ENCODE results near the gene NUMA1. TPM values are rescaled to one million over a fixed set of nuclear protein-coding genes. Genes with fewer than 3 reads are reported as not detected.

The NUMA1 gene
- total and polyA plus RNA-seq, 2 experiments from 2014 or later: 33.2 to 104 TPM

GRCh38 chr11:72001285-72001684 lies 79.1 kb downstream of the NUMA1 start (continued):
- no peak for TF ChIP-seq ZNF462 (CRISPR knock-in tag; IDR thresholded peaks at IDR 0.05)

- Histone ChIP-seq H3K36me3 (ENCODE audit: insufficient read depth) (0 out of 2 replicates have a peak, but pooled peaks cover 5% of the 10 kb centered on the region), H4K20me1 (replicated peaks; ENCODE audit: insufficient read depth) (peaks cover 14% of the 10 kb centered on the region; the same call in 1 of the 2 replicates), H3K27ac (ENCODE audit: low read depth) (no peak overlapping the region), H3K27me3 (ENCODE audit: insufficient read depth) (no peaks in the 10 kb centered on the region), H2AFZ (no peak overlapping the region), H3K4me3 (no peak overlapping the region), H3K79me2 (replicated peaks; ENCODE audit: insufficient read depth) (no peaks in the 10 kb centered on the region), H3F3A (replicated peaks; ENCODE audit: low read depth) (no peaks in the 10 kb centered on the region; the same call in 1 of the 2 replicates), H3K9me2 (ENCODE audit: insufficient read depth) (no peaks in the 10 kb centered on the region), H3K4me2 (no peak overlapping the region), H3K4me1 (ENCODE audit: insufficient read depth) (no peaks in the 10 kb centered on the region)
- ATAC-seq (no peak), DNase-seq (ENCODE audit: low spot score) (no peak)
- Mint-ChIP-seq H3K4me3 (no peak overlapping the region), H3K36me3 (ENCODE audit: low read depth) (peaks cover 45% of the 10 kb centered on the region), H3K27me3 (ENCODE audit: insufficient read depth, low read depth, poor library complexity) (peaks cover 18% of the 10 kb centered on the region), H3K4me1 (no peaks in the 10 kb centered on the region; the same call in 2 of the 3 replicates), H3K9me3 (no peaks in the 10 kb centered on the region), H3K27ac (no peak overlapping the region)
- TF ChIP-seq ZNF331 (CRISPR knock-in tag; IDR thresholded peaks at IDR 0.05; ENCODE audit: low read depth) (no peak), CTCF (conservative IDR thresholded peaks at IDR 0.05; ENCODE audit: low read depth in 2 of 2) (no peak), EZH2phosphoT487 (IDR thresholded peaks at IDR 0.05; ENCODE audit: unreplicated experiment) (no peak), JUNB (IDR thresholded peaks at IDR 0.05; ENCODE audit: unreplicated experiment) (no peak), ETS1 (IDR thresholded peaks at IDR 0.05) (no peak), NANOG (IDR thresholded peaks at IDR 0.05; ENCODE audit: borderline replicate concordance) (no peak)
Measured at GRCh38 chr11:72000202-72000867, 80.0 kb downstream of the NUMA1 start.
